Epithelial cell of prostate (primary cell): ENCODE data around the gene CBX1.
A peak's percentile ranks its signal among the peaks of the same experiment; 100 is the strongest.
"Not testable (repeated sequence)": the region's sequence is repeated elsewhere in the genome, so short reads cannot be mapped to it uniquely, and the experiment has no call there.

ENCODE experiments used
- DNase-seq: peaks from one replicate; pipeline ENCODE4 v3.0.0-alpha.2; 2011; ENCODE audit warnings: low read depth, low spot score
- H3K27ac ChIP-seq: fragments of 450-650 bp; 2 replicates; pipeline ENCODE4 v1.5.1; 2017; ENCODE audit warnings: mild to moderate bottlenecking

CBX1 gene

GRCh38 chr17:48074322-48075081 is 26.8 kb downstream of the CBX1 start:
- no peak for DNase-seq
- H3K27ac ChIP-seq: no peak overlapping the region

- not testable (repeated sequence) for H3K27ac ChIP-seq, DNase-seq
Observed at GRCh38 chr17:48073566-48074094, 27.6 kb downstream of the CBX1 start.

- DNase-seq, H3K27ac ChIP-seq: not testable (repeated sequence)
Observed at GRCh38 chr17:48072811-48073210, 28.5 kb downstream of the CBX1 start.

GRCh38 chr17:48071654-48072053 is 29.6 kb downstream of the CBX1 start:
- no peak overlapping the region for H3K27ac ChIP-seq
- DNase-seq: no peak

GRCh38 chr17:48070195-48070594 is 31.1 kb downstream of the CBX1 start:
- no peak for DNase-seq
- H3K27ac ChIP-seq: peak overlapping the region; percentile 6

GRCh38 chr17:48068491-48068961 is 32.8 kb downstream of the CBX1 start:
- no peak for DNase-seq
- peak overlapping the region; percentile 35 for H3K27ac ChIP-seq

GRCh38 chr17:48067808-48068207 is 33.5 kb downstream of the CBX1 start:
- DNase-seq: not testable (repeated sequence)
- H3K27ac ChIP-seq: peak overlapping the region; percentile 35

GRCh38 chr17:48067245-48067644 is 34.0 kb downstream of the CBX1 start:
- H3K27ac ChIP-seq: peak overlapping the region; percentile 35
- no peak for DNase-seq

GRCh38 chr17:48066656-48067055 is 34.6 kb downstream of the CBX1 start:
- peak overlapping the region; percentile 41 for H3K27ac ChIP-seq
- DNase-seq: no peak

GRCh38 chr17:48066192-48066591 is 35.1 kb downstream of the CBX1 start:
- no peak for DNase-seq
- H3K27ac ChIP-seq: peak overlapping the region; percentile 41

GRCh38 chr17:48064638-48065037 is 36.6 kb downstream of the CBX1 start:
- no peak for DNase-seq
- peak overlapping the region; percentile 41 for H3K27ac ChIP-seq

GRCh38 chr17:48062273-48062672 is 39.0 kb downstream of the CBX1 start:
- peak overlapping the region; percentile 41 for H3K27ac ChIP-seq
- DNase-seq: no peak

GRCh38 chr17:48060249-48060648 is 41.0 kb downstream of the CBX1 start:
- peak overlapping the region; percentile 31 for H3K27ac ChIP-seq
- DNase-seq: no peak

- H3K27ac ChIP-seq: peak overlapping the region; percentile 96
- DNase-seq: no peak
Observed at GRCh38 chr17:48059125-48059668, 42.1 kb downstream of the CBX1 start.

- H3K27ac ChIP-seq: peak overlapping the region; percentile 96
- DNase-seq: no peak
Observed at GRCh38 chr17:48058393-48059124, 42.7 kb downstream of the CBX1 start.

GRCh38 chr17:48057626-48058025 is 43.7 kb downstream of the CBX1 start:
- DNase-seq: no peak
- peak overlapping the region; percentile 96 for H3K27ac ChIP-seq

- H3K27ac ChIP-seq: peak overlapping the region; percentile 96
- no peak for DNase-seq
Observed at GRCh38 chr17:48056879-48057278, 44.4 kb downstream of the CBX1 start.

GRCh38 chr17:48056246-48056745 is 45.0 kb downstream of the CBX1 start:
- H3K27ac ChIP-seq: peak overlapping the region; percentile 96
- DNase-seq: no peak

- H3K27ac ChIP-seq: peak overlapping the region; percentile 96
- DNase-seq: no peak
Observed at GRCh38 chr17:48055531-48056245, 45.6 kb downstream of the CBX1 start.
